Stimulated activated CD4-positive, alpha-beta T cell treated with anti-CD3 and anti-CD28 coated beads, Interleukin-1b, Interleukin-23, amount 100 ng/mL, for 24 hours (primary cell): ENCODE results near the gene INPP5D.
"Not testable (repeated sequence)": the region's sequence is repeated elsewhere in the genome, so short reads cannot be mapped to it uniquely, and the experiment has no call there.

Source experiments
- DNase-seq, 4 experiments: peaks; one replicate each; pipeline ENCODE4 v3.0.0-alpha.2; 2020; ENCODE audit warnings: low read depth in 4 of 4, low spot score in 1 of 4

Gene INPP5D

DNA sequence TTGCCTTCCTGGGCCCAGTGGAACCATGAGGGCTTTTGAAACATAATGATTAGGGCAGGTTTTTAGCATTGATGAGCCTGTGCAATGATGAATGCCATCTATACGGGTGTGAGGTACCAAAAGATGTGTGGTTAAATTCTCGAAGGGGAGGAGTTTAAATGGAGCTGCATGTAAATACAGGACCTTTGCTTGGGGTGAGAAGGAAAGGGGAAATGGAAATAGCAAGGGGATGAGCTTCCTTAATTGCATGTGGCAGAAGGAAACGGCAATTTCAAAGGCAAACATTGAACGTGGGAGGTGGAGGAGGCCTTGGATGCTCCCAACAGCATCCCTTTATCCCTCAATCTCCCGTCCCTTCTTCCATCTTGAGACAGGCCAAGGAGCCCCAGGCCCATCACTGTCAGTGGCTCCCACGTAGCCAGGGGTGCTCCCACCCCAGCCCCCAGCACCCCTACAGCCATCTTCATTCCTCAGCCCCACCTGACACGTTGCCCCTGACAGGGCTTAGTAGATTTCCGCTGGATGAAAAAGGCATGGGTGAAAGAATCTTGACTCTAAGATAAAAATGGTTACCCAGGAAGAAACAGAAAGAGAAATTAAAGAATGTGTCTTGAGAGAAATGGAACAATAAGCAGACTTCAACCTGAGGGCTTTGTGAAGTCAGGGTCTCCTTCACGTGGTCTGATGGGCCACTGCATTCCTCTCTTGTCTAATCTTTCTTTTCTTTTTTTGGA is 32.5 kb downstream of the INPP5D start:
- DNase-seq: no peak

DNA sequence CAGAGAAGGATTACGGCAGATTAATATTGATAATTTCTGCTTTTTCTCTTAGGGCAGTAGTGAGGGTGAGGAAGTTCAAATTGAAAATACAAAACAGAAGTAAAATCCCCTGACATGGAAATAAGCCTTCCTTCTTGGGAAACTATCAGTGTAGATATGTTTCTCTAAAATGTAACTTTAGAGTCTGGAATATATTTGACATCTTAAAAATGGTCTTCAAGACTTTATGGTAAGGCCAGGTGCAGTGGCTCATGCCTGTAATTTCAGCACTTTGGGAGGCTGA is 33.0 kb downstream of the INPP5D start:
- no peak for DNase-seq

DNA sequence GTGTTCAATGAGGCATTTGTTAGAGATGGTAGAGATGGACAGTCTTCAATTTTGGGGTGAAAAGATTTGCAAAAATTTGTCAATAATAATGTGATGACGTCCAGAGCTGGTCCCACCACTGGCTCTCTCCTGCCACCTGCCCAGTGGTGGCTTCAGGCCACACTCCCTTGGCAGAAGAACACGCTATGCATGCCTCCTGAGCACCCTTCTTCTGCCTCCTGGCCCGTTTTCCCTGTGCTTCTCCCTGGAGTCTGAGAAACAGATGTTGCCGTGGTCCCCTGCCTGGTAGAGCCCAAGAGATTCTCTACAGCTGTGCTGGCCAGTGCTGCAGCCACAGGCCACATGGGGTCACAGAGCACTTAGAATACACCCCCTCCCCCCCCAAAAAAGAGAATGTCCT is 33.6 kb downstream of the INPP5D start:
- DNase-seq: no peak

DNA sequence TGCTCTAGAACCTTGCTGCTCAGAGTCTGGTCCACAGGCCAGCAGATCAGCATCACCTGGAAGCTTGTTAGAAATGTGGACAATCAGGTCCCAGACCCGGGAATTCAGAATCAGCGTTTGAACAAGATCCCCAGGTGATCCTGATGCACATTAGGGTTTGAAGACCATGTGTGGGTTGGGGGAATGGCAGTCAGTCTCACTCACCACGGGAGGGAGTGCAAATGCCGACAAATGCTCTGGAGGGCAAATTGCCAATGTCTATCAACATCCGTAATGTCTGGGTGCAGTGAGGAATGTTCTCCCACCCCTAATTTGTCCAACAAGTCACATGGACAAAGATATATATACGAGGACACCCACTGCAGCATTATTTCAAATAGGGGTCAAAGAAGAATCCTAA is 34.5 kb downstream of the INPP5D start:
- DNase-seq: no peak

DNA sequence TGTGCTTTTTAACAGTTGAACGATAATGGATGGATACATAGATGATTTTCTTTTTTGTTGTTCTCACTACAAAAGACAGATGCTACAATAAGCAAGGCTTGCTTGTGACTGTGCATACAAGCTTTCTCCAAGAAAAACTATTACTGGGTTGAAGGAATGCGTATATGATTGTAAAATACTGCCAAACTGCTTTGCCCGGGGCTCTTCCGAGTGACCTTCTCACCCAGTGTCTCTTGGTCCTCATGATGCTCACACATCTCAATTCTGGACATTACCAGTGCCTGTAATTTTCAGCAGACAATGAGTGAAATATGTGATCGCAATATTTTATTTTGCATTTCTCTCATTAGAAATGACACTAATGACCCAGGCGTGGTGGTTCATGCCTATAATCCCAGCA is 35.9 kb downstream of the INPP5D start:
- no peak for DNase-seq

DNA sequence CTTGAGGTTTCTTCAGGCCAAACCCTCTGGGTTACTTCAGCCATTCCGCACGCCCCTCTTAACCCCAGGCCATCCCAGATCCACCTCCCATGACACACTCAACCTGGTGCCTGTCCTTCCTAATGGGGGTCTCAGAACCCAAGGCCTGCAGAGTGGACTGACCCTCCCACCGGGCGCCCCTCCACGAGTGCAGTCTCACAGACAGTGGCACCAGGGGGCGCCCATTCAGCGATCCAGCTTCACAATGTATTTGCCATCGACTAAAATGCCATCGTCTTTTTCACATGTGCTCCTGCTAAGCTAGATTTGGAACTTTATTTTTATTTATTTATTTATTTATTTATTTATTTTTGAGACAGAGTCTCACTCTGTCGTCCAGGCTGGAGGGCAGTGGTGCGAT is 38.5 kb downstream of the INPP5D start:
- no peak for DNase-seq

DNA sequence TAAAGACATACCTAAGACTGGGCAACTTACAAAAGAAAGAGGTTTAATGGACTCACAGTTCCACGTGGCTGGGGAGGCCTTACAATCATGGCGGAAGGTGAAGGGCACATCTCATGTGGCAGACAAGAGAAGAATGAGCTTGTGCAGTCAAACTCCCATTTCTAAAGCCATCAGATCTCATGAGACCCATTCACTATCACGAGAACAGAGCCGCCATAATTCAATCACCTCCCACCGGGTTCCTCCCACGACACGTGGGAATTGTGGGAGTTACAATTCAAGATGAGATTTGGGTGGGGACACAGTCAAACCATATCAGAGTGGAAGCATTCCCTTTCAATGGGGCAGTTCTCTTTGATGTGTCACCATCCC is 39.7 kb downstream of the INPP5D start:
- not testable (repeated sequence) for DNase-seq

DNA sequence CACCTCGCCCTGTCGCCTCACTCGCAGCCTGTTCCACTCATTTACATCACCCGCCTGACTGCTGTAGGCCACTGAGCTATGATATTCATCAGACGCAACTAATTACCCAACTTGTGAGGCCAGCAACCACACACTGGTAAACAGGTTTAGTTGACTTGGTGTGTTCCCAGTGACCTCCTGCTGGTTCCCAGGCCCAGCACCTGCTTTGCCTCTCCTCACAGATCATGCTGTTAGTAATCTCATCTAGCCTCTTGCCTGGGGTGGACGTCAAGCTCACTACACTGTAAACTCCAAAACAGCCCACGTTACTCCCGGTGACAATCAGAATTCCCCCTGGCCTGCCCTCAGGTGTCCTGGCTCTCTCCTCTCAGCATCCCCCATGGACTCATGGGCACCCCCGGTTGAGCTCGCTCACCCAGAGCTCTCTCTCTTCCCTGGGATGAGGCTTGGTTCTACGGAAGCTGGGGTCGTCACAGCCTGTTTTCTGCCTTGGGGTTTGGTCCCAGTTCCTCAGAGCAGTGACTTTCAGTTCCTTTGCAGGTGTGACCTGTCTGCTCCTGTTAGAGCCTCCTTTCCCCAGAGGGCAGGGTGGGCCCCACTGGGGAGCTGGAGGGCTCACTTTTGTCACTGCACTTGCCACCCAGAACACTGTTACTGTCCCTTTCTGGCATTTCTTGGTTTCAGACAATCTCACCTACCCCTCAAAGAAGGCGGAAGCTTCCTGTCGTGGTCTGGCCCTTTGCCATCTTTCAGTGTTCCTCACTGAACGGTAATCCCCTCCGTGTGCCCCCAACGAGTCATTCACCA is 40.3 kb downstream of the INPP5D start:
- DNase-seq: peak in 3 of 4 experiments; percentile 27 to 48 (median 38)

DNA sequence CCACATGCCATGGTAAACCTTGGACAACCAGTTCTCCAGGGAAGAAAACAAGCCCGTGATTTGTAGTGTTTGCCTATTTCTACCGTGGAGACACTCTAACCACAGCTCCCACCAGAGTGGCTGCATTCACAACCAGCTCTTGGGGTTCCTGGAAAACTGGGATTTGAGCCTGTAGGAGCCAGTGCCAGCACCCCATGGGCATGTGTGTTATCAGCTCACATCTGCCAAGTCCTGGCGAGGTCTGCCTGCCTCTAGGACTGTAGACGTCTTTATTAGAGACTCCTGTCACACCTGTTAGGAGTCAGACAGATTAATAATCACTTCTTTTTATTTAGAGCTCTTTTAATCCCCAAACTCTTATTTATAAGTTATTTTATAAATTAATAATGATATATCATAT is 41.0 kb downstream of the INPP5D start:
- DNase-seq: no peak

DNA sequence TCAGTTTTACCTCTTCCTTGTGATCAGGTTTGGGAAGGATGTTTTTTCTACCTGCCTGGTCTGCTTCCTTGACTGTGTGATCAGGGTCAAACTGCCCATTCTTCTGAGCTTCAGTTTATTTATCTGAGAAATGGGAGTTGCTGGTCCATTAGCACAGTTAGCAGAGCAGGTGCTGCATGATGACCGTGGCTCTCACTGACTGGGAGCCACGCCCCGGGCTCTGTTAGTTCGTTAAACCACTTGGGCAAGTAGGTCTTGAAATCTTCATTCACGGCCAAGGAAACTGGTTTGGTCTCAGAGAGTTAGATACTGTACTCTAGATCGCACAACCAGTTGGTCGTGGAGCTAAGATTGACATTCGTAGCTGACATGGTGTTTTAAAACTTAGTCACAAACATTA is 41.7 kb downstream of the INPP5D start:
- no peak for DNase-seq

DNA sequence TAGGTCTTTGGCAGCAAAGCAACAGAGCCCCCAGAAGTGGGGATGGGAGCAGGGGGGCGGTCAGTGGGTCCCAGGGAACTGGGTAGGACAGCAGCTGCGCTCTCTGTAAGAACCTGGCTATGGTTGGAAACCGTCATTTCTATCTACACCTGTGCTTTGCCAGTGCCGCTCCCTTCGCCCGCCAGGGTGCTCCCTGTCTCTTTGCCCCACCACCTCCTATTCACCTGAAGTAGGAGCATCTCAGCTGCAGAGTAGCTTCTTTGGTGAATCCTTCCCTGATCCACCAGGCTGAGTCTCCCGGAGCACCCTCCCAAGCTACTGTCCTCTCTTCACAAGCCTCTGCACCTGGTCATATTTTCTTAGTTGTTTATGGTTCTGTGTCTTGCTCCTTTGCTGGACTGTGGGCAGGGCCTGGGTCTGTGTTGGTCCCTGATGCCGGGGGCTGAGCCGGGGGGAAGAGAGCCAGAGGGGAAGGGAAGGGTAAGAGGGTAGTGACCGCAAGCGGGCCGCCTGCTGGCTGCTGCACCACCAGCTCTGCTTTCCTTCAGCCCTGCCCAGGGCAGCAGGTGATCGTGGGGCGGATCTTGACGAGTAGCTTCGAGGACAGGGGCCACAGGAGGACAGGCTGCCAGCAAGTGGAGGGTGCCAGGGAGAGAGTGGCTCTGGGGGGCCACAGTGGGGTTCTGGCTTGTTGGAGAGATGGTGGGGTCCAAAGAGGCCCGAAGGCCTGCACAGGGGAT is 45.2 kb downstream of the INPP5D start:
- no peak for DNase-seq

DNA sequence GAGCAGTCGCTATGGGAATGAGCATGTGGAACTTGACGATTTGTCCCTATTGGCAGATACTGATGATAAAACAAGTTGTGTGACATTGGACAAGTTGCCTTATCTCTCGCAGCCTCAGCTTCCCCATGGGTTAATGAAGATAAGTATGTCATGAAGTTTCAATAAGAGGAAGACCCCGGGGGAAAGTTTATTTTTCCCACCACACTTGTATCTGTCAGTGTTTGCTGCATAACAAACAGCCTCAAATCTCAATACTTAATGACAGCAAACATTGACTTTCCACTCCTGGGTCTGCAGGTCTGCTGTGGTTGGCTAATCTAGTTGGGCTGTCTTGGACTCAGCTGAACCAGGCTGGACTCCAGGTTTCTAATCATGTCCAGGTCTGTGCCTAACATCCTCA is 45.8 kb downstream of the INPP5D start:
- no peak for DNase-seq

DNA sequence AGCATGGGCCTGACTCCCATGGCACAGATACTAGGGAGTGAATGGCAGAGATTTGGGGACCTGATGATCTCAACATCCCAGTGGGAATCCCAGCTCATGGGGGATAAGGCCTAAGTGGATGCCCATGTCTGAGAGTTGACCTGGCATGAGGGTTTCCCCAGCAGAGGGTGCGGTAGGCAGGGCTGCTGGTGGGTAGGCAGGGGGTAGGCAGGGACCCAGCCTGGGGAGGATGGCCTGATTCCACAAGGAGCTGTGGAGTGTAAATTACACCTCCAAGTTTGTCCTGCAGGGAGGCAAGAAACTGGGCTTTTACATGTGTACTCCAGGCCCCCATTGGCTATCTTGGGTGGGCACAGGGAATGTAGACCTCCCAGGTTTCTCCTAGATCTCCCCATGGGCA is 46.9 kb downstream of the INPP5D start:
- no peak for DNase-seq

DNA sequence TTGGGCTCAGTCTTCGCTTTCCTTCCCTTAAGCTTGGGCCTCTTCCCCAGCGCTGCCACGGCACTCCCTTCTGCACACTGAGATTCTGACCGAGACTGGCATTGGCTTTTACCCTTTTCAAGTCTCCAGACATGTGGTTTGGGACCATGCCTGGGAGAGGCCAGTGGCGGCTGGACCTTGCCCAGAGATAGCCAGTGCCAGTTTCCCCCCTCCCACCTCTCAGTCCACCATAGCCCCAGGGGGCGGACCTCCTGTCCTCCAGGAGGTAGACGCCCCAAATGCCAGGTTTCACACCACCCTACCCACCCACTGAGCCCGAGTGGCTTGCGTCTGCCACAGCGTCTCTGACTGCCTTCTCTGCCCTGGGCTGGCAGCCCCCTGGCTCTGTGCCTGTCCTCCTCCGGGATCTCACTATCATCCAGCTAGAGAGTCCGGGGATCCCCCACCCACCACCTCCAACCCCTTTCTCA is 47.7 kb downstream of the INPP5D start:
- DNase-seq: no peak

DNA sequence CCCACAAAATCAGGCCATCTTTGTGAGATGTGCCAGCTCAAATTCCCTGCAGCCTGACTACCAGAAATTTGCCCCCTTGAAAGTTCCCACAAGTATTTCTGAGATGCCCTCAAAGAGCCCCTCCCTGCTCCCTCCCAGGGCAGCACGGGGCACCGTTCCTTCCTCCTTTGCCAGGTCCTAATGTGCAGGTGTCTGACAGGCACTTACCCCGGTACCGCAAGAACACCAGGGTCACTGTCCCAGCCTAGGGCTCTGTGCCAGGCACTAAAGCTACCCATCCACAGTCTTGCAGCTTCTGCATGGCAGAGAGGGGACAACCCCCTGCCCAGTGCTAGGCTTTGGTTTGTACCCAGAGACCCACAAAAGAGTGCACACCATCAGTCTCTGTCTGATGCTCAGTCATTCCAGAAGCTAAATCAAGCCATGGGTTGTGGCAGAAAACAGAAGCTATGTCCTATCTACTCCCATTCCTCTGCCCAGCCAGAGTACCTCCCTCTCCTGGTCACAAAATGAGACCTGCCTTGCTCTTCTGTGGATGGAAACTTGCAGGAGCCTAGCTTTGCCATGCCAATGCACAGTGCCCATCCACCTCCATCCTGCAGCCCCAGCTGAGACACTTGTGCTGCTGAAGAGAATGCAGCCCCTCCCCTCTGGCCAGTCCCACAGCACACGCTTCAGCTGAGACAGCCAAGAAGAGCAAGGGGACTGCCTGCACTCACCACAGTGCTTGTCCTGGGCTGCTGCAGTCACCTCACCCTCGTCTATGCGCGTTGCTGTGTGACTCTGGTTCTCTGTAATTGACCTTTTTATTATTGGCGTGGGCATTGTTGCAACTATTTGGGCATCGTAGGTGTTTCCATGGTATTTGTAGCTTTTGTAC is 48.7 kb downstream of the INPP5D start:
- no peak for DNase-seq

DNA sequence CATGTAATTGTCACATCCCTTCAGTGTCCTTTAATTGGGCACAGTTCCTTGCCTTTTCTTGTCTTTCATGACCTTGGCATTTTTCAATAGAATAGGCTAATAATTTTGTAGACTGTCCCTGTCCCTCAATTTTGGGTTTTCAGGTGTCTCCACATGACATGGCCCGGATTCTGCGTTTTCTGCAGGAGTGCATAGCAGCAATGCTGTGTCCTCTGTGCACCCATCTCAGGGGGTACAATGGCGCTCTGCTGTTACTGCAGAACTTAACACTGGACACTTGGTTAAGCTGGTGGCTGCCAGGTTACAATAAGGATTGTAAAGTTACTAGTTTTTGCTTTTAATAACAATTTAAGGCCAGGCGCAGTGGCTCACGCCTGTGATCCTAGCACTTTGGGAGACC is 51.3 kb downstream of the INPP5D start:
- DNase-seq: no peak

DNA sequence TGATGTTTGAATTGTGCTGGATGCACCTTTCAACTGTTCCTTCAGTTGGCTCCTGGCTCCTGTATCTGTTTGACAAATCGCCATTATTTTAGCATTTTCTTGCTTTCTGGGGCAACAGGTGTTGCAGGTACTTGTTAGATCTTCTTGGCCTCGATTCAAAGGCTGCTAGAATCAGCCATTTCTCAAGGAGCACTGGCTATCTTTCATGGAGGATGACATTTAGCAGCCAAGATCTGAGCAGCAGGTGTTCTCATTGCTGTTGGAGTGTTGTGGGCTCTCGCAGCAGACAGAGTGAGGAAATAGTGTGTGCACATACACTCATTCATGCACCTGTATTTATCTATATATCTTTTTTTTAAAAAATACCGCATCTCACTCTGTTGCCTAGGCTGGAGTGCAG is 52.2 kb downstream of the INPP5D start:
- DNase-seq: no peak

DNA sequence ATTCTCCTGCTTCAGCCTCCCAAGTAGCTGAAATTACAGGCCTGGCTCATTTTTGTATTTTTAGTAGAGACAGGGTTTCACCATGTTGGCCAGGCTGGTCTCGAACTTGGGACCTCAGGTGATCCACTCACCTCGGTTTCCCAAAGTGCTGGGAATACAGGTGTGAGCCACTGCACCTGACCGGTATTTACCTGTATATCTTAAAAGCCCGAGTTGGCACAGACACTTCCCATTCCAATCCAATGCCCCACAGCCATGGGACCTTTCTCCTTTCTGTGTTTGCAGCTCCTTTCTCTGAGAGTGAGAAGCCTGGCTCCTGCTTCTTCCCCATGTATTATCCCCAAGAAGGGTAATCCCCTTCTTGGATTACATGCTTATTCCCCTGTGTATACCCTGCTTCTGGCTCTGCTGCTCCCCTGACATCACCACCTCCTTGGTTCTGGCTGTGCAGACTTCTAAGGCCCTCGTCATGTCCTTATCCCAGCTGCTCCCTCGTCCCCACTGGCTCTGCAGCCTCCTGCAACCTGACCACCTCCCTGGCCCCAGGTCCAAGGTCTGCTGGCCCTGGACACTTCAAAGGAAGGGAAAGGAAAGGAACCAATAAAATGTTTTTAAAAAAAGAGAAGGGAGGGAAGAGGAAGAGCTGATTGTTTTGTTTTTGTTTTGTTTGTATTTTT is 52.8 kb downstream of the INPP5D start:
- DNase-seq: no peak

DNA sequence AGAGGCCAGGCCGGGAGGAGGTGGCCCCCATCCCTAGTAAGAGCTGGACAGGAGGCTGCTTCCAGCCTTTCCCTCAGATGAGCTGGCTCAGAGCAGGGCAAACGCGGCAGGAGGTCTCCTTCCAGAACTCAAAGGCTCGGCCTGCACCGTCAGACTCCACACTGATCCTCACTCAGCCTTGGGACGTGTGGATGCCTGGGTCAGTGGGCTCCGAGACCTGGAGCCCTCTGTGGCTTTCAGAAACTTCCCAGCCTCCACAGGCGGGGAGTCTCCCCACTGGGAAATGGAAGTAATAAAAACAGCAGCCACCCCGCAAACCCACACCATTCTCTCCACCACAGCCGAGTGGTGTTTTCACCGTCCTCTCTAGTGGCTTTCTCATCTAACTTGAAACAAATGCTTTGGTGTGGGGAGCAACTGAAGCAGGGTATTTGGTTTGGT is 54.3 kb downstream of the INPP5D start:
- DNase-seq: no peak

DNA sequence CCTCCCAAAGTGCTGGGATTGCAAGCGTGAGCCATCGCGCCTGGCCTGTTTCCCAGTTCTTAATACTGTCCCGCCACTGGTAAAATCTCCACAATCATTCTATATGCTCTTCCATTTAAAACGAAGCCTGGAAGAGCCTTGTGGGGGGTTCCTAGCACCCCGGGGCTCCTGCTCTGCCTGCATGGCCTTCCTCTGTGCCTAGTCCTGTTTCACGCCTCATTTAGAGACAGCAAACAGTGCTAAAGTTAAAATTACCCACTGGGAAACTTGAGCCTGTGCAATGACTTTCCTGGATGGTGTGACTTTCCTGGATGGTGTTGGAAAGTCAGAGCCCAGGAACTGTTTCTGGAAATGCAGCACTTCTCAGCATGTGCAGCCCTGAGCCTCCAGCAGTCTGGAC is 55.0 kb downstream of the INPP5D start:
- DNase-seq: no peak

DNA sequence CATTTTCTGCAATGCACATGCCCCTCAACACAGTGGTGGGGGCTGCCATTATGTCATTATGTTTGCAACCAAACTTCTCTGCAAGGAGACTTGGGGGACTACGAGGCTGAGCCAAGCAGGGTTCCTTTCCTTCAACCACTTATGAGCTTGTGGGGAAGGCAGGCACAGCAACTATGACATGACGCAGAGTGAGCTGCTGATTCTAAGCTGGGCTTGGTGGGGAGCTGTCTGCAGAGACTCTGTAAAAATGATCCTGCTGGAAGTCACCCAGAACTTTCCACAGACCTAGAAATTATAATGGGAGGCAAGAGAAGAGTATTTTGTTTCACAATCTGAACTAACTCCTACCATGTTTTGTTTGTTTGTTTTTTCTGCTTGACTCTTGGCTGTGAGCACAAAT is 55.6 kb downstream of the INPP5D start:
- DNase-seq: no peak
